ENCODE data around the gene AQP1. TPM values are rescaled to one million over a fixed set of nuclear protein-coding genes. Genes with fewer than 3 reads are reported as not detected.

AQP1 gene
- total and polyA plus RNA-seq, 4 donors = 8.9 to 76.3 (median 23.5) TPM

GRCh38 chr7:30965372-30965771 lies 53.7 kb downstream of the AQP1 start:
- H3K9me3 ChIP-seq (ENCODE audit: control insufficient read depth in 4 of 4, low read length in 3 of 4) = no peaks in the 10 kb centered on the region
- H3K4me3 ChIP-seq (ENCODE audit: low read depth in 1 of 3, low read length in 3 of 3) = no peak overlapping the region
- WGBS = 80% methylated on average over 4 of the region's 4 CpGs
- H3K36me3 ChIP-seq (ENCODE audit: control insufficient read depth in 4 of 4, insufficient read depth in 3 of 4, low read depth in 1 of 4, low read length in 3 of 4) = no peaks in the 10 kb centered on the region
- no peak for TF ChIP-seq GABPA (IDR thresholded peaks at IDR 0.05 in 1 of 2, conservative IDR thresholded peaks at IDR 0.05 in 1 of 2)
- TF ChIP-seq CTCF (IDR thresholded peaks at IDR 0.05; ENCODE audit: low read depth, low read length, missing input control) = no peak
- no peaks in the 10 kb centered on the region for H3K4me1 ChIP-seq (ENCODE audit: control insufficient read depth in 4 of 4, insufficient read depth in 4 of 4, low read length in 3 of 4)
- H3K27me3 ChIP-seq (ENCODE audit: control insufficient read depth in 4 of 4, insufficient read depth in 4 of 4, low read length in 3 of 4) = no peaks in the 10 kb centered on the region
- DNase-seq (ENCODE audit: low spot score) = no peak
- no peak overlapping the region for H3K9ac ChIP-seq (ENCODE audit: low read depth in 1 of 2, low read length in 2 of 2)
- H3K27ac ChIP-seq (ENCODE audit: low read depth in 1 of 2, low read length in 2 of 2) = no peak overlapping the region

GRCh38 chr7:30965883-30966282 lies 54.2 kb downstream of the AQP1 start:
- WGBS = 76% methylated on average over 9 of the region's 9 CpGs
- H3K27me3 ChIP-seq (ENCODE audit: control insufficient read depth in 4 of 4, insufficient read depth in 4 of 4, low read length in 3 of 4) = no peaks in the 10 kb centered on the region
- DNase-seq (ENCODE audit: low spot score) = peak; percentile 27
- H3K27ac ChIP-seq (ENCODE audit: low read depth in 1 of 2, low read length in 2 of 2) = no peak overlapping the region
- TF ChIP-seq HNF4G (IDR thresholded peaks at IDR 0.05) = no peak
- TF ChIP-seq EGR1 (IDR thresholded peaks at IDR 0.05; ENCODE audit: low read depth in 2 of 2) = no peak
- no peak for TF ChIP-seq TAF1 (conservative IDR thresholded peaks at IDR 0.05)
- no peak for TF ChIP-seq MAX (IDR thresholded peaks at IDR 0.05)
- no peak for TF ChIP-seq GABPA (IDR thresholded peaks at IDR 0.05 in 1 of 2, conservative IDR thresholded peaks at IDR 0.05 in 1 of 2)
- TF ChIP-seq ZBTB33 (IDR thresholded peaks at IDR 0.05) = no peak
- TF ChIP-seq SP1 (IDR thresholded peaks at IDR 0.05) = no peak
- TF ChIP-seq JUND (IDR thresholded peaks at IDR 0.05) = no peak
- no peak for TF ChIP-seq RXRA (IDR thresholded peaks at IDR 0.05)
- no peak for TF ChIP-seq FOXA1 (IDR thresholded peaks at IDR 0.05)
- TF ChIP-seq RAD21 (IDR thresholded peaks at IDR 0.05) = no peak
- H3K4me3 ChIP-seq (ENCODE audit: low read depth in 1 of 3, low read length in 3 of 3) = no peak overlapping the region
- no peaks in the 10 kb centered on the region for H3K36me3 ChIP-seq (ENCODE audit: control insufficient read depth in 4 of 4, insufficient read depth in 3 of 4, low read depth in 1 of 4, low read length in 3 of 4)
- no peak overlapping the region for H3K9ac ChIP-seq (ENCODE audit: low read depth in 1 of 2, low read length in 2 of 2)
- no peaks in the 10 kb centered on the region for H3K9me3 ChIP-seq (ENCODE audit: control insufficient read depth in 4 of 4, low read length in 3 of 4)
- H3K4me1 ChIP-seq (ENCODE audit: control insufficient read depth in 4 of 4, insufficient read depth in 4 of 4, low read length in 3 of 4) = peaks cover 0 to 3% (median 0%) of the 10 kb centered on the region in 4 donors

GRCh38 chr7:30968294-30968693 lies 56.6 kb downstream of the AQP1 start:
- Histone ChIP-seq H3K36me3 (ENCODE audit: control insufficient read depth in 4 of 4, insufficient read depth in 3 of 4, low read depth in 1 of 4, low read length in 3 of 4) (no peaks in the 10 kb centered on the region), H3K9me3 (ENCODE audit: control insufficient read depth in 4 of 4, low read length in 3 of 4) (no peaks in the 10 kb centered on the region), H3K27me3 (ENCODE audit: control insufficient read depth in 4 of 4, insufficient read depth in 4 of 4, low read length in 3 of 4) (no peaks in the 10 kb centered on the region), H3K9ac (ENCODE audit: low read depth in 1 of 2, low read length in 2 of 2) (no peak overlapping the region), H3K27ac (ENCODE audit: low read depth in 1 of 2, low read length in 2 of 2) (no peak overlapping the region), H3K4me3 (ENCODE audit: low read depth in 1 of 3, low read length in 3 of 3) (no peak overlapping the region), H3K4me1 (ENCODE audit: control insufficient read depth in 4 of 4, insufficient read depth in 4 of 4, low read length in 3 of 4) (peaks cover 0 to 3% (median 0%) of the 10 kb centered on the region in 4 donors)
- no peak for DNase-seq (ENCODE audit: low spot score)
- 89% methylated on average over 2 of the region's 2 CpGs for WGBS
- no peak for TF ChIP-seq CTCF (IDR thresholded peaks at IDR 0.05; ENCODE audit: low read depth, low read length, missing input control)
- TF ChIP-seq MAX (IDR thresholded peaks at IDR 0.05) = no peak
- TF ChIP-seq EGR1 (IDR thresholded peaks at IDR 0.05; ENCODE audit: low read depth in 2 of 2) = no peak
- no peak for TF ChIP-seq YY1 (IDR thresholded peaks at IDR 0.05)
- TF ChIP-seq TAF1 (conservative IDR thresholded peaks at IDR 0.05) = no peak
- no peak for TF ChIP-seq ATF3 (IDR thresholded peaks at IDR 0.05)
- TF ChIP-seq ZBTB33 (IDR thresholded peaks at IDR 0.05) = no peak
- TF ChIP-seq FOXA2 (IDR thresholded peaks at IDR 0.05) = no peak
- TF ChIP-seq RAD21 (IDR thresholded peaks at IDR 0.05) = no peak
- TF ChIP-seq HNF4G (IDR thresholded peaks at IDR 0.05) = no peak
- no peak for TF ChIP-seq HNF4A (conservative IDR thresholded peaks at IDR 0.05)
- TF ChIP-seq GABPA (IDR thresholded peaks at IDR 0.05 in 1 of 2, conservative IDR thresholded peaks at IDR 0.05 in 1 of 2) = no peak
- no peak for TF ChIP-seq RXRA (IDR thresholded peaks at IDR 0.05)
